GM19455 (cell line): ENCODE data around the gene PSMD4.
"Not testable (repeated sequence)": the region's sequence is repeated elsewhere in the genome, so short reads cannot be mapped to it uniquely, and the experiment has no call there.

Experiments
- ATAC-seq: cut with Tn5 transposase; IDR thresholded peaks from one replicate; pipeline ENCODE4 v1.9.1; 2021; ENCODE audit not compliant: unreplicated experiment

The PSMD4 gene

GRCh38 chr1:151267760-151268159, 13.2 kb downstream of the PSMD4 start:
- no peak for ATAC-seq

- ATAC-seq: no peak
Observed at GRCh38 chr1:151273924-151274466, 19.5 kb downstream of the PSMD4 start.

DNA sequence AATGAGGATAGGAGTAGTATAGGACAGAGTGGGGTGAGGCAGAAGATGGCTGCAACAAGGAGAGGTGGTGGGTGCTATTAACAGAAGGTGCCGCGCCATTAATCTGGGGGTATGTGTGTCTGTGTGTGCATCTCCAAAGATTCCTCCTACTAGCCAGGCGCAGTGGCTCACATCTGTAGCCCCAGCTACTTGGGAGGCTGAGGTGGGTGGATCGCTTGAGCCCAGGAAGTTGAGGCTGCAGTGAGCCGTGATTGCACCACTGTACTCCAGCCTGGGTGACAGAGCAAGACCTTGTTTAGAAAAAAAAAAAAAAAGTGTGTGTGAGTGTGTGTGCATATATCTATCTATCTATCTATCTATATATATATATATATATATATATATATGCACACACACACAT, 20.8 kb downstream of the PSMD4 start:
- ATAC-seq: not testable (repeated sequence)

- no peak for ATAC-seq
Observed at GRCh38 chr1:151277249-151277648, 22.7 kb downstream of the PSMD4 start.

- ATAC-seq: peak; percentile 31
Observed at GRCh38 chr1:151281225-151281968, 26.9 kb downstream of the PSMD4 start.

- peak; percentile 90 for ATAC-seq
Observed at GRCh38 chr1:151281969-151282882, 27.7 kb downstream of the PSMD4 start, which contains the start of gene ZNF687. ZNF687 (plus strand) TSS chr1:151282299; CDS start chr1:151286292, 3,993 bp downstream.

- ATAC-seq: no peak
Observed at GRCh38 chr1:151282883-151283725, 28.6 kb downstream of the PSMD4 start.

GRCh38 chr1:151284013-151284577, 29.6 kb downstream of the PSMD4 start:
- no peak for ATAC-seq

- ATAC-seq: no peak
Observed at GRCh38 chr1:151286619-151287340, 32.2 kb downstream of the PSMD4 start.

DNA sequence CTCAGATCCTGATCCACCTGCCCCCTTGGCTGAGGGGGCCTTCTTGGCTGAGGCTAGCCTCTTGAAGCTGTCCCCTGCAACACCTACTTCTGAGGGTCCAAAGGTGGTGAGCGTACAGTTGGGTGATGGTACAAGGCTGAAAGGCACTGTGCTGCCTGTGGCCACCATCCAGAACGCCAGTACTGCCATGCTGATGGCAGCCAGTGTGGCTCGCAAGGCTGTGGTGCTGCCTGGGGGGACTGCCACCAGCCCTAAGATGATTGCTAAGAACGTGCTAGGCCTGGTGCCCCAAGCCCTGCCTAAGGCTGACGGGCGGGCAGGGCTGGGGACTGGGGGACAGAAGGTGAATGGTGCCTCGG, 32.8 kb downstream of the PSMD4 start:
- no peak for ATAC-seq

DNA sequence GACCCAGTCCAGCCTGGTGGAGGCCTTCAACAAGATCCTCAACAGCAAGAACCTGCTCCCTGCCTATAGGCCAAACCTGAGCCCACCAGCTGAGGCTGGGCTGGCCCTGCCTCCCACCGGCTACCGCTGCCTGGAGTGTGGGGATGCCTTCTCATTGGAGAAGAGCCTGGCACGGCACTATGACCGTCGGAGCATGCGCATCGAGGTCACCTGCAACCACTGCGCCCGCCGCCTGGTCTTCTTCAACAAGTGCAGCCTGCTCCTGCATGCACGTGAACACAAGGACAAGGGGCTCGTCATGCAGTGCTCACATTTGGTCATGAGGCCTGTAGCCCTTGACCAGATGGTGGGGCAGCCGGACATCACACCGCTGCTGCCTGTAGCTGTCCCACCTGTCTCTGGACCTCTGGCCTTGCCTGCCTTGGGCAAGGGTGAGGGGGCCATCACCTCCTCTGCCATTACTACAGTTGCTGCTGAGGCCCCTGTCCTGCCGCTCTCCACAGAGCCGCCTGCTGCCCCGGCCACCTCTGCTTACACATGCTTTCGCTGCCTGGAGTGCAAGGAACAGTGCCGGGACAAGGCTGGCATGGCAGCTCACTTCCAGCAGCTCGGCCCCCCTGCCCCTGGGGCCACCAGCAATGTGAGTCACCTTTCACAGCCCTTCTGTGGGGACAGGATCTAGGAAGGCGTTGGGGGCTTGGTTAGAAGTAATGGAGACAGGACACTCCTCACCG, 33.4 kb downstream of the PSMD4 start:
- no peak for ATAC-seq

- no peak for ATAC-seq
Observed at GRCh38 chr1:151288502-151288901, 34.0 kb downstream of the PSMD4 start.

GRCh38 chr1:151289080-151289935, 34.8 kb downstream of the PSMD4 start:
- no peak for ATAC-seq

GRCh38 chr1:151289991-151290708, 35.6 kb downstream of the PSMD4 start:
- no peak for ATAC-seq

- ATAC-seq: no peak
Observed at GRCh38 chr1:151290709-151291303, 36.3 kb downstream of the PSMD4 start.

DNA sequence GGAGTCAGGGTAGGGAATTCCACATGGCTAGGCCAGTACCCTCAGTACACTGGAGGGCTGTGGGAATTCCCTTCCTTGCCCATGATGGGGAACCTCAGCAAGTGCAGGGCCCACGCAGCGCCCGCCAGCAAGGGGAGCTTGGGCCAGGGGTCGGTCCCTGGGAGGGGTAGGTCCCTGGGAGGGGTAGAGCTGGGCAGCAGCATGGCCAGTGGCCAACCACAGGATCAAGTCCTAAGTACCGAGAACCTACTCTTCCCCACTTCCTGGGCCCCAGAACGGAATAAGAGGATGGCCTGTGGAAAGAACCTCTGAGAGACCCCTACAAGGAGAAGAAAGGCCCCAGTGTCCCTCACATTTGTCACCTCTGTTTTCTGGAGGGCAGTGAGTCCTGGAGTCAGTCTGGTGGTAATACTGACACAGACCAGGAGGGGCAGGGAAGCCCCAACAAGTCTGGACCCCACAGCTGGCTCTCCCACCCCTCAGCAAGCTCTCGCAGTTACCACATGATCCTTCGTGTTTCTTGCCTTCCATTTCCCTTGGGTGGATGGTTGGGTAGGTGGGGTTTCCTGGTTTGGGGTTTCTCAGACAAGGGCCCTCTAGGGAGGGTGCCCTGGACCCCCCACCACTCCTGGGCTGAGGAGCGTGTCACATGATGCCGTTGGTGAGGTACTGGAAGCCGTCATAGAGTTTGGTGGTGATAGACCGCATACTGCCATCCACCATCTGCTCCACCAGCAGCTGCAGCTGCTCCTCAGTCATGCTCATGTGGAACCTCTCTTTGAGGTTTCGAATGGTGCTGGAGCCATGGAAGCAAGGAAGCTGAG, 37.9 kb downstream of the PSMD4 start:
- no peak for ATAC-seq
